ENCODE data around the gene ACAD8. TPM values are rescaled to one million over a fixed set of nuclear protein-coding genes. Genes with fewer than 3 reads are reported as not detected.

The ACAD8 gene
- total and polyA plus RNA-seq, 10 of the 15 experiments (the other 5 are each of a cell fraction or from before 2014, with no cell fraction given) = 9.9 to 34.8 (median 22.2) TPM

- TF ChIP-seq, protein P1, sequence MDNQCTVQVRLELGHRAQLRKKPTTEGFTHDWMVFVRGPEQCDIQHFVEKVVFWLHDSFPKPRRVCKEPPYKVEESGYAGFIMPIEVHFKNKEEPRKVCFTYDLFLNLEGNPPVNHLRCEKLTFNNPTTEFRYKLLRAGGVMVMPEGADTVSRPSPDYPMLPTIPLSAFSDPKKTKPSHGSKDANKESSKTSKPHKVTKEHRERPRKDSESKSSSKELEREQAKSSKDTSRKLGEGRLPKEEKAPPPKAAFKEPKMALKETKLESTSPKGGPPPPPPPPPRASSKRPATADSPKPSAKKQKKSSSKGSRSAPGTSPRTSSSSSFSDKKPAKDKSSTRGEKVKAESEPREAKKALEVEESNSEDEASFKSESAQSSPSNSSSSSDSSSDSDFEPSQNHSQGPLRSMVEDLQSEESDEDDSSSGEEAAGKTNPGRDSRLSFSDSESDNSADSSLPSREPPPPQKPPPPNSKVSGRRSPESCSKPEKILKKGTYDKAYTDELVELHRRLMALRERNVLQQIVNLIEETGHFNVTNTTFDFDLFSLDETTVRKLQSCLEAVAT (IDR thresholded peaks at IDR 0.05) = no peak
- no peak for TF ChIP-seq SPI1 (IDR thresholded peaks at IDR 0.05; ENCODE audit: borderline replicate concordance, insufficient read depth, low read depth, low read length)
- TF ChIP-seq KLF5 (IDR thresholded peaks at IDR 0.05; ENCODE audit: partially characterized antibody) = no peak
- no peak for TF ChIP-seq ZNF274 (IDR thresholded peaks at IDR 0.05; ENCODE audit: insufficient read depth, insufficient read length)
- no peak for TF ChIP-seq CEBPB (IDR thresholded peaks at IDR 0.05; ENCODE audit: borderline replicate concordance in 1 of 2, low read depth in 2 of 2, low read length in 2 of 2)
- TF ChIP-seq RAD21 (IDR thresholded peaks at IDR 0.05; ENCODE audit: insufficient read depth, low read depth, low read length) = no peak
- no peak for TF ChIP-seq HSF1 (IDR thresholded peaks at IDR 0.05; ENCODE audit: low read depth, low read length)
- TF ChIP-seq TBL1XR1 (IDR thresholded peaks at IDR 0.05; ENCODE audit: low read depth, low read length) = no peak
- no peak for TF ChIP-seq MEF2A (IDR thresholded peaks at IDR 0.05; ENCODE audit: insufficient read depth, low read depth, low read length)
- TF ChIP-seq NFYB (IDR thresholded peaks at IDR 0.05; ENCODE audit: insufficient read depth, low read depth, low read length) = no peak
- no peak for TF ChIP-seq ZNF622 (IDR thresholded peaks at IDR 0.05)
These were observed 19.6 kb upstream of the ACAD8 start (continued) for GRCh38 chr11:134233729-134234179.

Data from GM12878 (cell line).